Activated CD4-positive, alpha-beta T cell treated with anti-CD3 and anti-CD28 coated beads, Interleukin-2, amount 50 U/mL, for 4 hours (primary cell): Measurements from ENCODE around the gene FUCA2.
"Not testable (repeated sequence)": the region's sequence is repeated elsewhere in the genome, so short reads cannot be mapped to it uniquely, and the experiment has no call there.

Source experiments
- DNase-seq, 2 experiments: peaks; one replicate each; pipeline ENCODE4 v3.0.0-alpha.2; 2020

The FUCA2 gene

DNA sequence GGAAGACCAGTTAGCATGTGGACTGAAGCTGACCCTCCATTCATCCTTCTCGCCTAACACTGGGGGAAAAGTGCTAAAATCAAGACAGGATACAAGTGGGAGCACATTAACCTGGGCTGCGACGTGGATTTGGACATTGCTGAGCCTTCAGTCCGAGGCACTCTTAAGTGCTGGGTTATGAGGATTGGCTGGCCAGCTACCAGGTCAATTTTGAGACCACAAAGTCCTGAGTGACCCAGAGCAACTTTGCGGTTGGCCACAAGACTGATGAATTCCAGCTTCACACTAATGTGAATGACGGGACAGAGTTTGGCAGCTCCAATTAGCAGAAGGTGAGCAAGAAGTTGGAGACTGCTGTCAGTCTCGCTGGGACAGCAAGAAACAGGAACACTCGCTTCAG, 20.7 kb downstream of the FUCA2 start:
- DNase-seq = no peak

DNA sequence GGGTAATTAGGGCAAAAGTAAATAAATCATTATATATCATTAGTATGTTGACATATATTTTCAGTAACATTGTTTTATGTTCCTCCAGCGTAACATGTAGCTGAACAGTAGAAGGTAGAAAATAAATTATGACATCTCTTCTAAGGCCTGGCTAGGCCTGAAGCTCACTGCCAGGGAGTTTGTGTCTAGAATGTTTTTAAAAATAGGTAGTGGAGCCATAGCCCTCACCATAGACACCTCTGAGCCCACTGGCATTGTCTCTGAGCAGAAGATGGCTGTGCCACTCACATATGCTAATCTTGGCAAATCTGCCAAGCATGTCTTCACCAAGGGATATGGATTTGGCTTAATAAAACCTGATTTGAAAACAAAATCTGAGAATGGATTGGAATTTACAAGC, 21.3 kb downstream of the FUCA2 start:
- DNase-seq = no peak

DNA sequence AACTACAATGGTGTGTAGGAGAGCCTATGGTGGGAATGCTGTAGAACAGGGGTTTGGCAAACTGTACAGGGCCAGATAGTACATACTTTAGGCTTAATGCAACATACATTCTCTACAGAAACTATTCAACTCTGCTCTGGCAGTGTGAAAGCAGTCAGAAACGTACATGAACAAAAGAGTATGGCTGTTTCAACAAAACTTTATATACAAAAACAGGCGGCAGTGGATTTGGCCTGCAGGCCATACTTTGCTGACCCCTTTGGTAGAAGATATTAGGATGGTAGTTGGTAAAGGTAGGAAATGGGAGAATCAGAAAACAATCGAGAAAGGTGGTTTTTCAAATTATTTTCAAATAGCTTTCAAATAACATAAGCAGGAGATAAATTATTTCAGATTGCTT, 24.8 kb downstream of the FUCA2 start:
- DNase-seq = no peak

DNA sequence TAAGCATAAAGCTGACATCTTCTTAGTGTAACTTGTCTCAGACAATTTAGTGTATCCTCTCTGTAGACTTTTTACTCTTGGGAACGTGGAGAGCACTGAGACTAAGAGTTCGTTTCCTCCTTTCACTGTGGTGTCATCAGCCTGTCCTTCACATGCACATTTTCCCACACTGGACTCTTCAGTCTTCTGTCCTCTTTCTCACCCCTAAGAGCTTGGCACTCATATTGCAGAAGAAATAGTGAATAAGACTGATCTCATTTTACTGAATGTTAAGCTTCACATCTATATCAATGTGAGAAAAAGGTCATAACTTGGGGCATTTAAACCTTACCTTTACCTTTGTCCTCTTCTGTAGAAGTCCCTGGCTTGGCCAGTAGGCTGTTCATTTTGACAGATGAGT, 25.6 kb downstream of the FUCA2 start:
- DNase-seq = no peak

DNA sequence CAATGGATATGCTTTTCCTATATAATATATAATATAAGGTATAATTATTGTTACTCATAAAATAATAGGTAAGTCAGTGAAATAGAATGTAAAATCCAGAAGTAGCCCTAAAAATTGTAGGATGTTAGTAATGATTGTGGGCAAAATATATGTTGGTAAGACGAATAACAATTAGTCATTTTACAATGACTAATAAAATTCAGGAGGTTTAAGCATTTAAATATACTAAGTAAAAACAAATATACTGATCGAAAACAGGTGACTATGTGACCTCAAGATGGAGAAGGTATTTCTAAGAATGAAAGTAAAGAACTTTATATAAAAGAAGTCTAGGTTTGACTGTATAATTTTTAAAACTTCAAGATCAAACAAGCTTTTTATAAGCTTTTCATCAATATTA, 28.9 kb downstream of the FUCA2 start:
- DNase-seq = no peak

DNA sequence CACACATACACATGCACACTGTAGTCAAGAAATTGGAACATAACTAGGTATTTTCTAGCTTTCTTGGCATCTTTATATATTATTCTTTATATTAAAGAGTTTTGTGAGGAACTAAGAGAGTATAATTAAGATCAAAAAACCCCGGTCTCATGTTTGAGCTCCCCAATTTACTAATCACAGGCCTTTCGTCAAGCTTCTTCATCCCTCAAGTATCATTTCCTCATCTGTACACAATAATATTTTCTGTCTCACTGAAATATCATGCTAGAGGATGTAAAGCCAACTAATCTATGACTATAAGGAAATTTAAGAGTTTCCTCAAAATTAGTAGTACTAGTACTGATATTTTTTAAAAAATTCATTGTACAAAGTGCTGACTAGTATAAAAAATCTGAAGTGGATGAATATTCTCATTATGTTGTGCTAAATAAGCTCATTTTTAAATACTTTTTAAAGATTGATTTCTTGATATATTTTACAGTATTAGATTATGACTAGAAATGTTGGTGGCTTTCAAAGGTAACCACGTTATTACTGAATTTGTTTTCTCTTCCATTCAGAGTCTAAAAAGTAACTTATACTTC, 32.9 kb downstream of the FUCA2 start:
- no peak for DNase-seq

DNA sequence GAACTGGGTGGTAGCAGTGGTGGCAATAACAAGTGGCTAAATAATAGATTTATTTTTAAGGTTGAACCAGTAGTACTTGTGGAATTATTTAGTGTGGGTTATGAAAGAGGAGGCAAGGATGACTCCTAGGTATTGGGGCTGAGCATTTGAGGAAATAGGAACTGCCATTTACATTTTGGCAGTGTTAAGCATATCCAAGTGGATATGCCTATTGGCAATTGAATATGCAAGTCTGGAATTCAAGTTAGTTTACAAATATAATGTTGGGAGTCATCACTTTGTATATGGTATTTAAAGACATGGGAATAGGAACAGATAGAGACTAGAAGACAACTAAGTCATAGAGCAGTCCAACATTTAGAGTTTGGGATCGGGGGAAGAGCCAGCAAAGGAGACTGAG, 35.0 kb downstream of the FUCA2 start:
- DNase-seq = no peak

DNA sequence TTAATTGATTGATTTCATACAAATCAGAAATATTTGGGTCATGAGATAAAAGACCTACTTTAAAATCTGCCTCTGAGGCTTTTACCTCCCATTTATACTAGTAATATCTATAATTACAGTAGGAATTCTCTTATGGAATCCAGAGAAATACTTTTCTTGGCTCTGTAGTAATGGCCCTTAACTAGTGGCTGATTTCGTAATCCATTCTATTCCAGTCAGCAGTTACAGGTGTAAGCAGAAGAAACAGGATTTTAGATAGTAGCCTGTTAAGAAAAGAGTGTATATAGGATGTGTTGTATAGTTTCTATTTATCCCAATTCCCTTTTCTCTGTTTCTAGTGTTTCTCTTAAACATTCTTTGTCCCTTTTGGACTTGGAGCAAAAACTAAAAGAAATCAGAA, 39.7 kb downstream of the FUCA2 start:
- no peak for DNase-seq

DNA sequence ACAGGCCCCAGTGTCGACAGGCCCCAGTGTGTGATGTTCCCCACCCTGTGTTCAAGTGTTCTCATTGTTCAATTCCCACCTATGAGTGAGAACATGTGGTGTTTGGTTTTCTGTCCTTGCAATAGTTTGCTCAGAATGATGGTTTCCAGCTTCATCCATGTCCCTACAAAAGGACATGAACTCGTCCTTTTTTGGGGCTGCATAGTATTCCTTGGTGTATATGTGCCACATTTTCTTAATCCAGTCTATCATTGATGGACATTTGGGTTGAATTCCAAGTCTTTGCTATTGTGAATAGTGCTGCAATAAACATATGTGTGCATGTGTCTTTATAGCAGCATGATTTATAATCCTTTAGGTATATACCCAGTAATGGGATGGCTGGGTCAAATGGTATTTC, 42.7 kb downstream of the FUCA2 start:
- DNase-seq = not testable (repeated sequence)

DNA sequence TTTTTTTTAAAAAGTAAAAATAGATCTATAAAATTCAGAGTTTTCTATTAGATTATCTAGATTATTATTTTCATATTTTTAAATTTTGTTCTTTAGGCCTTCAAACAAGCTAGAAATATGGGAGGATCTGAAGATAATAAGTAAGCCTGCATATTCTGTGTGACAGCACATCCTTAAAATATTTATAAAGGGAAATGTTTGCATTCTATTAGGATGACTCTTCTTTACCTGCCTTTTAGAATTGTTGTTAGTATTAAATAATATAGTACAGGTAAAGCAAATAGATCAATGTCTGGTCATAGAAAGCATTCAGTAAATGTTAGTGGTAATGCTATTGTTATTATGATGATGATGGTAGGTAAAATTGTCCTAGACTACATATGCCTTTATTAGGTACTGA, 43.5 kb downstream of the FUCA2 start:
- no peak for DNase-seq

DNA sequence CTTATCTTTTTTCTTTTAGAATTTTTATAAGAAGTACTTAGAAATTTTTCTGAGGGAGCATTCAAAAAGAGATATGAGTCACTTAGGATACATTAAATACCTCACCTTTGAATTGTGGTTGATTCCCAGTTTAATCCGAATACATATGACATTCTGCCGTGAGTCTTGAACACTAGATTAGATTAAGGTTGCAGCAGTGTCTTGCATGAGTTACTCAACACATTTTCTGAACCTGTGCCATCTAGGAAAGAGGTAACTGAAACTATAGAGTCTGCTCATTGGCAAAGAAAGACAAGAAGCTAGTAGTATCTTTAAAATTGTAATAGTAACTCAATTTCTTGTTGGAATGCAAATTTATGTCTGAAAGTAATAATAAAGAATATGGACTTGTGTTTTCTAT, 46.0 kb downstream of the FUCA2 start:
- no peak for DNase-seq

DNA sequence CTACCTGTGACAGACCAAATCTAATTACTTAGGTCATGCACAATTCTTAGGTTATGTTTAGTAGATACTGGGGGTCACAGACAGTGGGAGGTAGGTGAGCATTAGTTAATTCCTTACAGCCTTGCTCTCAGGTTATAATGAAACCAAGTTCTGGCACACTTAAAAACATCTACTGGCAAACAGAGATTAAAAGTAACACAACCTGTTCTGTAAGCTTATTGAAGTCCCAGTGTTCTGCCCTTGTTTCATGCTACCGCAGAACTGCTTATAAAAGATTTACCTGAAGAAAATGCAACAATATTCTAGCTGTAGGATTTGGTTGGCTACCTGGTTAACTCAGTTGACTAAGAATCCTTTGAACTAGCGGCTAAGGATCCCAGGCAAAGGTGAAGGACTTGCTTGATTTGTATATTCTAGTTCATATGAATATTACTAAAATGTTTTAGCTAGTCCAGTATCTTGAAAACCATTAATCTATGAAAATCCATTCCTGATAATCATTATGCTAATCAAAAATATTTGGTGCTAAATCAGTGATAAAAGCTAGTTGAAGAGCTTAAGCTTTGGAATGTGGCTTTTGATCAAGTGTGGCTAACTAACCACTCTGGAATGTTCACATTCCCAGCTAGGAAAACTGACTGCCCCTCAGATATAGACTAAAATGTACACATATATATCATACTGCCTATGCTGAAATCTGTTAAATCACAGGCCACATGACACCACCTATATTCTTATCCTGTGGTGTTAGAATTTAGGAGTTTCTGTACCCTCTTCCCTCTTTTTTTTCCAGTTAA, 53.8 kb downstream of the FUCA2 start:
- DNase-seq = no peak

DNA sequence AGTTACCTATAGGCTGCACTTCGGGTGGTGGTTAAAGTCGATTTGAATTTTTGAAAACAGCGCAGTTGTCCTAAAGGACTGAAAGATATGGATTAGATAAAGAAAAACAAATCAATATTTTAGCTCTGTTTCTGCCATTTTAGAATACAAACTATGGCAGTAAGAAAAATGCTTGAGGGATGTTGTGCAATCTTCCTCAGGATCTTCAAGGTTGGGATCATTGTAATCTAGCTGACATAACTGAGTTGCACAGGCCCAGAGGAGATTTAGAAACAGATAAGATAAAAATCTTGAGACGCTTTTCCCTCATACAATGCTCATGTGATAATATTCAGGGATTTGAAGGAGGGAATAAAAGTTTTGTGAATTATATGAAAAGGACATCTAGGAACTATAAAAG, 60.0 kb downstream of the FUCA2 start:
- no peak for DNase-seq

DNA sequence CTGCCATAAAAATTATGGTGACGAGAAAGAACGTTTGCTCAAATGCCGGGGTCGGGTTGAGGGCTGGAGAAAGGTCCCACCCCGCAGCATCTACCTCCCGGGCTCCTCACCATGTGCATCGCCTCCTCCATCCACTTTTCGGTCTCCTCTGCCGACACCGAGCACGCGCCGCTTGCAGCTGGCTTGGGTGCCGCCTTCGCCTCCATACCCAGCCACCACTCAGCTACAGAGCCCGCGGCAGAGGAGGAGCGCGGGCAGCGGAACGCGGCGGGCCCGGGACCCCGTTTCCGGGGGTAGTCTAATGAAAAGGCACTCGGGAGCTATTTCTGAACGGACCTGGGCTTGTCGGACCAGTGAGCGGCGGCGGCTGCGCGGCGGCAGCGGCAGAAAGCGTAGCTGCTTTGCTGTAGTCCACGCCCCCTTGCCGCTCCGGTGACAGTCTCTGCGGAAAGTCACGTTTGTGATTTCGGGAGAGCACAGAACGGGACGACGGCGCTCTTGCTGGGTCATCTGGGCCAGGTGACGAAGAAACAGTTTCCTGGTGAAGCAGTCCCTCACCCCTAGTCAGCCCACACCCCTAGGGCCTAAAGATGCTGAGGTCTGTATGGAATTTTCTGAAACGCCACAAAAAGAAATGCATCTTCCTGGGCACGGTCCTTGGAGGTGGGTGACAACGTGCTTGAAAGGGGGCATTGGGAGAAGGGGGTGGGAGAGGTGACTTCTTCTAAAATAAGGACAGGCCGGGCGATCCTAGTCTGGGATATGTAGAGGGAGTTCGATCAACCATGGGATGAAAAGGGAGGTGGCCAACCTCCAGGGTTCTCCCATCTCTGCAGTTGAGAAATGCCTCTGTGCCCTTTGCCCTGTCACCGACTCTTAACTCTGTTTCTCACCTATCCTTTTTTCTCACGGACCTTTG, 60.8 kb downstream of the FUCA2 start, which contains the start of the genes ADAT2 and PEX3:
TSS of gene ADAT2 (minus strand) at position 243 of the 919 bp plus-strand sequence. CDS start at position 206, 37 bp downstream.
TSS of gene PEX3 (plus strand) at position 353 of the 919 bp plus-strand sequence. CDS start at position 591, 238 bp downstream.
- peak; percentile 89 to 92 for DNase-seq

DNA sequence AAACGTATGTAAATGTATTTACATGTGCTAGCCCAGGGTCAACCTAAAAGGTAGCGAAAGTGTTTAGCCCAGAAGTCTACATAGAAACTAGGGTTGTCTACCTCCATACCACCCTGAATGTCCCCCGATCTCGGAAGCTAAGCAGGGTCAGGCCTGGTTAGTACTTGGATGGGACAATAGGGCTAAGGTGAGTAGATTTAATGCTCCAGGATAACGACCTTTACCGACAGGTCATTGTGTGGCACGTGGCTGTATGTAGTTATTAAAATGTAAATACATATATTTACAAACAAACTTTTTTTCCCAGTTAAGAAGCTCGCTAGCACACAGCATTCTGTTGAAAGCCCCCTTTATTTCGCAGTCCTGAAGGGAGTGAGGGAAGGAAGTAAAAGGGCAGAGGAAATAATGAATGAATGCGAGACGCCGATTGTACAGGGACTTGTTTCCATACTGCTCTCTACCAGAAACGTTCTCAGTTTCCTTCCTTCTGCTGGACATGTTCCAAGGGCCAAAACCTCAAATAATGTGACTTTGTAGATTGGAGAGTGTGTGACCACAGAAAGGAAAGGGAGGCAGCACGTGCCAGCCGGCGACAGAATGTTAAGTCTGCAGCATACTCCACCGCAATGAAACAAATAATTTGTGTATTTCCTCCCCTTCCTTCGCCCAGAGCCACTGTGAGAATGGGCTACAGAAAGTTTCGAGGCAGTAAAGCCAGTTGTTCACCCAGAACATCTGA, 61.6 kb downstream of the FUCA2 start:
- DNase-seq = peak in 1 of 2 experiments; percentile 12

DNA sequence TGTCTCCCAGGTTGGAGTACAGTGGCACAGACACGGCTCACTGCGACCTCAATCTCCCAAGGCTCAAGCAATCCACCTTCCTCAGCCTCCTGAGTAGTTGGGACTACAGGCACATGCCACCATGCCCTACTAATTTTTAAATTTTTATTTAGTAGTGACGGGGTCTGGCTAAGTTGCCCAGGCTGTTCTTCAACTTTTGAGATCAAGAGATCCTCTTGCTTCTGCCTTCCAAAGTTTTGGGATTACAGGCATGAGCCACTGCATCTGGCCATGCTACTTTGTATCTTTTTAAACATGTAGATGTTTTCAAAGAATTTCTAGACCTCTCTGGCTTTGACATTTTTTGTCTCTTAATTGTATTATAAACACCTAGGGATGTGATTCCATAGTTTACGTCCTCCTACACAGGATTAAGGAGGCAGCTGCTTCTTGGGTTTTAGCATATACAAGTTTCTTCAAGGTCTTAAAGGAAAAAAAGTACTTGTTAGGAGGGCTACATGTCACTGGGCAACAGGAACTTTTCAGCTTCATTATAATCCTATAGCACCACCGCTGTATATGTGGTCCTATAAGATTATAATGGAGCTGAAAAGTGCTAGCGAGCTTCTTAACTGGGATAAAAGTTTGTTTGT, 62.3 kb downstream of the FUCA2 start:
- DNase-seq = no peak

DNA sequence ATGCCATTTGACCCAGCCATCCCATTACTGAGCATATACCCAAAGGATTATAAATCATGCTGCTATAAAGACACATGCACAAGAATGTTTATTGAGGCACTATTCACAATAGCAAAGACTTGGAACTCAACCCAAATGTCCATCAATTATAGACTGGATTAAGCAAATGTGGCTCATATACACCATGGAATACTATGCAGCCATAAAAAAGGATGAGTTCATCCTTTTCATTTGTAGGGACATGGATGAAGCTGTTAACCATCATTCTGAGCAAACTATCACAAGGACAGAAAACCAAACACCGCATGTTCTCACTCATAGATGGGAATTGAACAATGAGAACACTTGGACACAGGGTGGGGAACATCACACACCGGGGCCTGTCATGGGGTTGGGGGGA, 63.7 kb downstream of the FUCA2 start:
- DNase-seq = not testable (repeated sequence)
